COLO829 (cell line): ENCODE data around the gene ENOX1.

Experiments used
- DNase-seq: peaks from one replicate; pipeline ENCODE4 v3.0.0; 2012; ENCODE audit warnings: low spot score

Gene ENOX1

DNA sequence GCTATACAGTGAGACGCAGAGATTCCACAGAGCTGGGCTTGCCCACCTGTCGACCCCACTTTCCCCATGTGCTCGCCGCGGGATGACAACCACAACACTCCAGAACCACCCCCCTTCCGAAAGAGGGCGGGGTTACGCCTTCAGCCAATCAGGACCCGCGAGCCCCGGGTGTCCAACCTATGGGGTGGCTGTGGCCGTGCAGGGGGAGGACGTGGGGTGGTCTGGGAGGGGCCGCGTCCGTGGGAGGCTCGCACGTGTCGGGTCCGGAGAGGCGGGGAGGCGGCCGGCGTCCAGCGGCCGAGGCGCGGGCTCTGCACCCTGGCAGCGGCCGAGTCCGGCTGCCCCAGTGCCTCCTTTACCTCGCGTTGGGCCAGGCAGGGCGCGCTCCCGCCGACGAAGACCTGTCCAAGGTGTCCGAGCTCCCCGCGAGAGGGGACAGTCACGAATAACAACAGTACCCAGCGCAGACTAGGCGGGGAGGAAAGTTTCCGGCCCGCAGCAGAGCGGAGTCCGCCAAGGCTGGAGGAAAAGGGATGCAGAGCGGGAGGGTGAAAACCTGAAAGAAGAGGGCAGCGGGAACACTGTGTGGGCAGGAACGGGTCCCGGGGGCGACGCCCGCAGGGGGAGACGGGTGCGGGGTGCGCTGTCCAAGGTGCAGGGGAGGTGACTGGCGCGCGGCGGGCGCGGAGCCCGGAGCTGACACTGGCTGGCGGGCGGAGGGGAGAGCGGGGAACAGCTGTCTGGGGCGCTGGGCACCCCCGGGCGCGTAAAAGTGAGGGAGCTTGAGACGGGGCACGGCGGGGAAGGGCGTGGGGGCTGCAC, 911 bp downstream of the ENOX1 start:
- DNase-seq = no peak

DNA sequence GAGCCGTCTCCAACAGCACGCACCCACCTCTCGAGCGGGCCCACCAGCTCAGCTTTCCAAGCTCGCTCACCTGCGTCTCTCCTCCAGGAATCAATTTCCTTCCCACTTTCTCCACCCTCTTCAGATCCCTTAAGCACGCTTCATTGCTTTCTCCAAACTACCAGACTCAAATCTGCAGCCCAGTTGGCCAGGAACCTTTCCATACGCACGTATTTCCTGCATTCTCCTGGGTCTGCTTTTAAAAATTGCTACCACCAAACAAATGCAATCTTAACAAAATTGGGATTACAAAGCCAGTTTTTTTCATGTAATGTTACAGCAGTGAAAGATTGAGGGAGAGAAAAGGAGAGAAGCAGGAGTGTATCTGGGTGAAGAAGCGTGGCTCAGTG, 1.5 kb downstream of the ENOX1 start:
- no peak for DNase-seq

- no peak for DNase-seq
These were observed 2.3 kb downstream of the ENOX1 start for GRCh38 chr13:43784496-43784895.

GRCh38 chr13:43783820-43784219, 3.0 kb downstream of the ENOX1 start:
- no peak for DNase-seq

GRCh38 chr13:43782686-43783085, 4.1 kb downstream of the ENOX1 start:
- DNase-seq = no peak

DNA sequence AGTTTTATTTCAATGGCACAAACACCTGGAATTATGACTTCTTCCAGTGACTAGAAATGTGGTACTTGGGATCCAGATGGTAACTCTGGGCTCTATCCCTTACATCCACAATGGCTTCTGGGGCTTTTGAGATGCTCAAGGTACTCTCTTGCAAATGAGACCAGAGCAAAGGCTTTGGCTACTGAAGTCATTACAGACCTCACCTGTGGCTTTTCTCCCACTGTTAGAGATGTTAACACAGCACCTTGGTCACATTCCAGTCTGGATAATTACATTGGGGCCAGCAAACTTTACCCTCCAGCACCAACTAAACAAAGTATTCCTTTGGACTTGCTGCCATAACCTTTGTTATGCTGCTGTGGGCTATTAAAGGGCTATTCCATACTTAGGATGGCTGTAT, 6.1 kb downstream of the ENOX1 start:
- DNase-seq = no peak

DNA sequence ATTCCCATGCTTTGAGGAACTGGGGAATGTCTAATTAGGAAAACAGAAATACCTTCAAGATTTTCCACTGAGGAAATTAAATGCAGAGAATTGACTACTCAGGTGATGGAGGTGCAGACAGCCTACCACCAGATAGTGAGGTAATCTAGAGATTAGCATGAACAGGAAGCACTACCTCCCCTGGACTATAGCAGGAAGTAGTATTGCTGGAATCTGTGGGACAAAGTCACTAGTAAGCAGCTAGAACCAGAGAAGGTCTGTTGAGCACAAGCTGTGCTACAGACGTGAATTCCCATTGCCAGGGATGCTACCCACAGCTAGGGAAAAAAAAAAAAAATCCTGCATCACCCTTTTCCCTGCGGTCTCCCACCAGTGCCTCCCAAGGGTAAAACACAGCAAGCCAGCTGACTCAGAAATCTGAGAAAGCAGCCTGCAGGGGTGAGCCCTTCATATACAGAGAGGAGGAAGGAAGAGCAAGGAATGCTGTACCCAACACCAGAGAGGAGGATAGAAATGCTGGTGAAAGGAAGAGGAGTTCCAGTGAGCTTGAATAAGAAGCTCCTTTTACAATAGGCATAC, 10.2 kb downstream of the ENOX1 start:
- no peak for DNase-seq

DNA sequence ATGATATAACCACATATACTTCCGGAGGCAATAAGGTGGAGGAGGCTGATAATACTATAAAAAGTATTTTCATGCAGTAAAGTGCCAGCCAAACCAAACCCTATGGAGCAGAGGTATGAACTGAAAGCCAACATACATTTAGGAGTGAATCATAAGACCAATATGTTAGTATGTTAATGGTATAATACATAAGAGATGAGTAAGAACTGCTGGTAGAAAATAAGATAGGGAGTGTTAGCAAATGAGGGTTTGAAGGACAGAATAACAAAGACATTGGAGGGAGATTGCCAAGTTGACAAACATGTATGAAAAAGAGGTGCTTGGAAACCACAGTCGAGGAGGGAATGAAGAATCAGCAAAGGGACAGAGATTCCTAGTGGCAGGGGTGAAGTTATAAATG, 10.8 kb downstream of the ENOX1 start:
- no peak for DNase-seq

GRCh38 chr13:43773602-43774001, 13.2 kb downstream of the ENOX1 start:
- DNase-seq = peak; percentile 42

GRCh38 chr13:43770871-43771270, 15.9 kb downstream of the ENOX1 start:
- no peak for DNase-seq

DNA sequence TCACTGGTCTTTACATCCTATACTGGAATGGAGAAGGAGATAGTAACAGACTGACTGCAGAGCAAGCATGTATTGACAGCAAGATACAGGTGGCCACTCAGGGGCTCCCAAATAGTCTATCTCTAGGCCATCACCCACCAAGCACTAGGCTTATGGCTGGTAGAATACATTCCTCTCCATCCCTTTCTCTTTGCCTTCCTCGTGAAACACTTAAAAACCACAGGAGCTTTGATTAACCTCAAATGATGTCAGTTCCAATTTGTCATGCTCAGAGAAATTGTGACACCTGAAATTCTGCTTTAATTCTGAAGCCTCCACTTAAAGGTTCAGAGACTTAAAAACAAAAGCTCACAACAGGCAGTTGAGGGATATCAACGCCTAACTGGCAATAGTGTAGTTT, 17.2 kb downstream of the ENOX1 start:
- DNase-seq = no peak

- no peak for DNase-seq
These were observed 19.3 kb downstream of the ENOX1 start for GRCh38 chr13:43767341-43767931.

DNA sequence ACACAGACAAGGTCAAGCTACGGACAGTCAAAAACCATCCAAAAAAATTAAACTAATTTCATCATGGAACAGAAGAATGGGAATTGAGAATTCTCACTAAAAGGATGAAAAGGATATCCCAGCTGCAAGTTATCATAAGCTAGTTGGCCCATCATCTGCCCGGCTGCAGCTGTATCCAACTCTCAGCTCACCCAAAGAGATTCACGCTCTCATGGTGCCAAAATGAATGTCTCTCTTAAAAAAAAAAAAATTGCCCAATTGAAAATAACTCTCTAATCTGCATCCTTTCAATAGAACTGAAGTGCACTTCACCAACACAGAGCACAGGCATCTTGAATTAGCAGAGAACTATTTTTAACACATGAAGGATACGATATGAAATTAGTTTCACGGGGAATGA, 20.0 kb downstream of the ENOX1 start:
- DNase-seq = no peak

- no peak for DNase-seq
These were observed 22.4 kb downstream of the ENOX1 start for GRCh38 chr13:43764349-43764748.

DNA sequence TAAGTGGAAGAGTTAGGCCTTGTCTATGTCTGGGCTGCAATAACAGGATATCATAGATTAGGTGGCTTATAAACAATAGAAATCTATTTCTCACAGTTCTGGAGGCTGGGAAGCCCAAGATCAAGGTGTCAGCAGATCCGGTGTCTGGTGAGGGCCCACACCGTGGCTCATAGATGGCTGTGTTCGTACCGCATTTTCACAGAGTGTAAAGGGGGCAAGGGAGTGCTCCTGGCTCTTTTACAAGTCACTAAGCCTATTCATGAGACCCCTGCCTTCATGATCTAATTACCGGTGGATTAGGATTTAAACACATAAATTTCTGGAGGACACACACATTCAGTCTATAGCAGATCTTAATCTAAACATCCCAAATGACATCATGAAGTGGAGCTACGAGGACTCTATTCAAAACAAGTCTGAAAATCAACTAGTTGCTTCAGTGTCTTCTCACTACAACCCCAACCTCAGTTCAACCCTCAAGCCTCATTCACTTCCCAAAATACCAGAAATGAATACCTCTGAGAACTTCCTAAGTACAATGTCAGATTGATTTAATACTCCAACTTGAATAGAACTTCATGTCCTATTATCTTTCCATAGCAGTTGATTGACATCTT, 23.5 kb downstream of the ENOX1 start:
- DNase-seq = no peak

GRCh38 chr13:43761616-43762315, 25.0 kb downstream of the ENOX1 start:
- DNase-seq = no peak

DNA sequence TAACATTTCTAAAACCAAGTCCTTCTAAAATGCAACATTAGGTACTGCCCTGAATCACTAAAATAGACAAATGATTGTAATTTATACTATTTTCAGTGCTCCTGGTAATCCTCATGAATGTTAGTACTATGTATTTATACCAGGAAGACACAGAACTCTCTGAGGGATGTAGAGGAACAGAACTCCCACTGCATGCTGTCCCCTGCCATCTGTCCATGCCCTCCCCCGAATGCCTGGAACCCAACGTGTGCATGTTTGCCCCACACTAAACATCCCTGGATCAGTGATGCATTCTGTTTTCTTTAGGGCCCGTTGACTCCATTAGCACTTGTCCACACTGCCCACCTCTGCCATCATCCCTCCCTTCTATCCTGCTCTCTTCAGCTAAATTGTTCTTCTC, 26.5 kb downstream of the ENOX1 start:
- DNase-seq = no peak

GRCh38 chr13:43758834-43759233, 27.9 kb downstream of the ENOX1 start:
- DNase-seq = no peak

DNA sequence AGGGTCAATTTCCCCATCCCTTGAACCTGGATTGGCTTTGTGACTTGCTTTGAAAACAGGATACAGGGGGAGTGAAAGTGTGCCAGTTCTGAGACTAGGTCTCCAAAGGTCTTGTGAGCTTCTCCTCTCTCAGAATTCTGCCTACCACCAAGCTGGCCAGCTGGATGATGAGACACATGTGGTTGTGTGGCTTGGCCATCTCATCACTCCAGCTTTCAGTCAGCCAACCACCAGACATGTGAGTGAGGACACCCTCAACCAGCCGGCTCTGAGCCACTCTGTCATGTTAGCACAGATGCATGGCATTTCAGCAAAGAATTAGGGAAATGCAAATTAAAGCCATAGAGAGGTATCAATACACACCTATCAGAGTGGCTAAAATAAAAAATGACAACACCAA, 29.5 kb downstream of the ENOX1 start:
- DNase-seq = no peak

GRCh38 chr13:43755844-43756243, 30.9 kb downstream of the ENOX1 start:
- no peak for DNase-seq

DNA sequence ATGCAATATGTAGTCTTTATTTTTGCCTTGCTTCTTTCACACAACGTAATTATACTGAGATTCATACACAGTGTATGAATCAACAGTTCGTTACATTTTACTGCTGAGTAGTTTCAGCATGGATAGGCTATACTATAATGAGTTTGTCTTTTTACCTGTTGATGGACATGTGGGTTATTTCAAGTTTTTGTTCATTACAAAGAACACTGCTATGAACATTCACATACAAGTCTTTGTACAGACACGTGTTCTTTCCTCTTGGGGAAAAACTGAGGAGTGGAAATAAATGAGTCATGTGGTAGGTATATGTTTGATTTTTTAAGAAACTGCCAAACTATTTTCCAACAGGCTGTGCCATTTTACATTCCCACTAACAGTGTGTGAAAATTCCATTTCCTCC, 35.1 kb downstream of the ENOX1 start:
- no peak for DNase-seq

DNA sequence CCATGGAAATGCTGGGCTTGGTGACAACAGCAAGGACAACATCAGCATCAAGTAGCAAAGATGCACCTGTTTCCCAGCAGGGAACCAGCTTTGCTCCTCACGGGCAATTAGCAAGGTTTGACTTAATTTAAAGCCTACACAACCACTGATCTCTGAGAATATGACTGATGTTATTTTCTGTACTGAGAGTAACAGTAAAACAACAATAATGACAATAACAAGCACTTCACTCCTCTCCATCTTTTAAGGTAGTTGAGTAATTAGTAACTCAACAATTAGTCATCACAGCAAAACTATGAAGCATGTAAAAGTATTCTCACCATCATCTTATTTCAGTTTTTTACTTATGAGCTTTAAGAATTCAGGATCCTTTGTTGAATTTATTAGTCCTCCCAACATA, 37.3 kb downstream of the ENOX1 start:
- DNase-seq = no peak
